ENCODE data around the gene ASXL1. TPM values are rescaled to one million over a fixed set of nuclear protein-coding genes. Genes with fewer than 3 reads are reported as not detected.

Gene ASXL1
- polyA plus RNA-seq, 1 donor = 42.1 TPM

DNA sequence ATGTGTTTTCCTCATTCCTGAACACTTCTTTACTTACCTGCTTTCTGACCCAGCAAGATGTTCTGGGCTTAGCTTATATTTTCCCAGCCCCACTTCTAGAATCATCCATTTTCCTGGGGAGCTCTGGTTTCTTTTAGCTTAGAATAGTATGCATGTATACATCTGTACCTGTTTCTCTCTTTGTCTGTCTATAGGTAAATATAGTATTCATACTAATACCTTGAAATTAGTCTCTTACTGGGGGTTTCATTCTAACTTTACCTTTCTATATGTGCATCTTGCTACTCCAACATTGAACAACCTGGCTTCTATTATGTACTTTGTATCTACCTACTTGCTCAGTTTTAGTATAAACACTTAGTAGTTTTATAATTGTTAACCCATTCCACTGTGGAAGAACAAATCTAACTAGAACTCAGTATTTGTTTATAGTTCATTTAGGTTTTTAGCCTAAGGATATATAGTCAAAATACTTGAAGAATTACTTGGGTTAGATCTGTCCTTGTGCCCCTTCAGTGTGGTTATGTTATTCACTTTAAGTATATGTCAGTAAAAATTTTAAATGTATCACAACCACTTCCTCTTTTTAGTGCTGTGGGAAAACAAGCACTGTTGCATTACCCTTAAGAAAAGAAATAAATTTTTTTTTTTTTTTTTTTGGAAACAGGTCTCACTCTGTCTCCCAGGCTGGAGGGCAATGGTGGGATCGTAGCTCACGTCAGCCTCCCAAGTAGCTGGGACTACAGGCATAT, 54.0 kb downstream of the ASXL1 start:
- DNase-seq = no peak

DNA sequence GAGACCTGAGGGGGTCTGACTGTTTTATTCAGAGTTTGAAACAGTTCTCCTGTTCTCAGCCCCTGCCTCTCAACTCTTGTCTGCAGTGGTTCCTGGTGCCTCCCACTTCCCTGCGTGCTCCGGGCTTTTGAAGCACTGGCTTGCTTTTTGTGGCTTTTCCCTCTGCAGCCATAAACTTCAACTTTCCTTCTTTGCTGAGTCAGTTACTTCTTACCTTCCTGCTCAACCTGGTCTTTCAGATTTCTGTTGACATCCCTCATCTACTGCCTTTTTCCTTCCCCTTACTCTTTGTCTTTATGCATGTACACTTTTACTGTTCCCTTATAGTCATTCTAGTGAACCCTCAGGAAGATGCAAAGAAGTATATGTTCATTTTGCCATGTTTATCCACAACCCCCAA, 57.4 kb downstream of the ASXL1 start:
- no peak for DNase-seq

- no peak for DNase-seq
Measured at GRCh38 chr20:32416206-32416605, 58.1 kb downstream of the ASXL1 start.

DNA sequence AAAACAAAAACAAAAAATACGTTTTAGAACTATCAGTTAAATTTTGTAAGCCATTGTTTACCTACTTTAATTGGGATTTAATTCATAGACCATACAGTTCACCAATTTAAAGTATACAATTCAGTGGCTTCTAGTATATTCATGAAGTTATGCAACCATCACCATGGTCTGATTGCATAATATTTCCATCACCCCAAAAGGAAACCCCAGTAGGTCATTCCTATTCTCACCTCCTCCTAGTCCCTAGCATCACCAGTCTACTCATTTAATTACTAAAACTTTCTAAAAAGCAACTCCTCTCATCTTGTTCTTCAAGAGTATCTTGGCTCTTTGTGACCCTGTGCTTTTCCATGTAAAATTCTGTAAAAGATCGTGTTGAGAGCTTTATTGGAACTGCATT, 60.2 kb downstream of the ASXL1 start:
- DNase-seq = no peak

GRCh38 chr20:32421290-32421689, 63.2 kb downstream of the ASXL1 start:
- DNase-seq = no peak

DNA sequence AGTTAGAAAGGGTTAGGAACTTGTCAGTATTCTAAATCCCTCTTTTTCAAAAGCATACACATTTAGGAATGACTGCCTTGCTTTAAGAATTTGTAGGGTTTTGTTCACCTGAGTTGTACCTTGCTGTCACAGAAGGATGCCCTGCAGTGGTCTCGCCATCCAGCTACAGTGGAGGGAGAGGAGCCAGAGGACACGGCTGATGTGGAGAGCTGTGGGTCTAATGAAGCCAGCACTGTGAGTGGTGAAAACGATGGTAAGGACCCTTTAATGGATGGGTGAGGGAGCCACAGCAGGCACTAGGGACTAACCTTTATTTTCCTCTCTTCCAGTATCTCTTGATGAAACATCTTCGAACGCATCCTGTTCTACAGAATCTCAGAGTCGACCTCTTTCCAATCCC, 69.9 kb downstream of the ASXL1 start:
- DNase-seq = no peak

DNA sequence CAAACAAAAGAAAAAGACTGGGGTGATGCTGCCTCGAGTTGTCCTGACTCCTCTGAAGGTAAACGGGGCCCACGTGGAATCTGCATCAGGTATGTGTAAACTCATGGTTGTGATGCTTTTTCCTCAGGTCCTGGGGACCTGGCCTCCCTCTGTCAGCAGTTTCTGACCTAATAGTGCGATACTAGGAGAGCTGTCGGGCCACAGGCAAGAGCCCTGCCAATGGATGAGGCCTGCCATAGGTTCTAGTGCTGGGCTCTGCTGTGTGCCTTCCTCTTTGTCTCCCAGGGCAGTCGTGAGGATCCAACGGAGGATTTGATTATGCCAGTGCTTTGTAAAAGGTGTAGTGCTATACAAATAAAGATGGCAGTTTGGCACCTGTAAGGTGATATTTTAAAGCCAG, 71.2 kb downstream of the ASXL1 start:
- no peak for DNase-seq

DNA sequence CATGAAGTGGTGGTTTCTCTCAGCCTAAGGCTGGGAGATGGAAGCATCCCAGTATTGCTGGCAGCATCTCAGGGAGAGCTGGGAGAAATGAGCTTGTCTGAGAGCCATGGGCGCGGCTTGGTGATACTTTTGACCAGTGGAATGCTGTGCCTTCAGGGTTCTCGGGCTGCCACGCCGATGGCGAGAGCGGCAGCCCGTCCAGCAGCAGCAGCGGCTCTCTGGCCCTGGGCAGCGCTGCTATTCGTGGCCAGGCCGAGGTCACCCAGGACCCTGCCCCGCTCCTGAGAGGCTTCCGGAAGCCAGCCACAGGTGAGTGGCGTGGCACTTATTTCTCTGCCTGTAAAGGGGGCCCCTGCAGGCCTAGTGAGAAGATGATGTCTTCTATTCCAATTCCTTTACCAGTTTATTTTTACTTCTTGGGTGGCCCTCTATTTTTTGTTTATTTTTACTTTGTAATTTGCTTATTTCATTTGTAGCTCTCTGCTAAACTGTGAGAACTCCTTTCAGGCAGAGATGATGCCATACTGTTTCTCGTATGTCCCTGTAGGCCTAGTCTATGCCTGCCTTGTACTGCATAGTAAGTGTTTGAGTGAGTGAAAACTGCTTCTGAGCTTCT, 71.7 kb downstream of the ASXL1 start:
- DNase-seq = no peak

- DNase-seq = no peak
Measured at GRCh38 chr20:32431457-32431856, 73.3 kb downstream of the ASXL1 start.

- DNase-seq = no peak
Measured at GRCh38 chr20:32432277-32432676, 74.1 kb downstream of the ASXL1 start.

- DNase-seq = no peak
Measured at GRCh38 chr20:32433311-32434021, 75.3 kb downstream of the ASXL1 start.

DNA sequence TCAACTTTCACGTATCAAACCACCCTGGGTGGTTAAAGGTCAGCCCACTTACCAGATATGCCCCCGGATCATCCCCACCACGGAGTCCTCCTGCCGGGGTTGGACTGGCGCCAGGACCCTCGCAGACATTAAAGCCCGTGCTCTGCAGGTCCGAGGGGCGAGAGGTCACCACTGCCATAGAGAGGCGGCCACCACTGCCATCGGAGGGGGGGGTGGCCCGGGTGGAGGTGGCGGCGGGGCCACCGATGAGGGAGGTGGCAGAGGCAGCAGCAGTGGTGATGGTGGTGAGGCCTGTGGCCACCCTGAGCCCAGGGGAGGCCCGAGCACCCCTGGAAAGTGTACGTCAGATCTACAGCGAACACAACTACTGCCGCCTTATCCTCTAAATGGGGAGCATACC, 76.3 kb downstream of the ASXL1 start:
- no peak for DNase-seq

GRCh38 chr20:32435449-32436107, 77.4 kb downstream of the ASXL1 start:
- DNase-seq = no peak

- no peak for DNase-seq
Measured at GRCh38 chr20:32436142-32436861, 78.2 kb downstream of the ASXL1 start.

GRCh38 chr20:32436968-32437367, 78.8 kb downstream of the ASXL1 start:
- no peak for DNase-seq

DNA sequence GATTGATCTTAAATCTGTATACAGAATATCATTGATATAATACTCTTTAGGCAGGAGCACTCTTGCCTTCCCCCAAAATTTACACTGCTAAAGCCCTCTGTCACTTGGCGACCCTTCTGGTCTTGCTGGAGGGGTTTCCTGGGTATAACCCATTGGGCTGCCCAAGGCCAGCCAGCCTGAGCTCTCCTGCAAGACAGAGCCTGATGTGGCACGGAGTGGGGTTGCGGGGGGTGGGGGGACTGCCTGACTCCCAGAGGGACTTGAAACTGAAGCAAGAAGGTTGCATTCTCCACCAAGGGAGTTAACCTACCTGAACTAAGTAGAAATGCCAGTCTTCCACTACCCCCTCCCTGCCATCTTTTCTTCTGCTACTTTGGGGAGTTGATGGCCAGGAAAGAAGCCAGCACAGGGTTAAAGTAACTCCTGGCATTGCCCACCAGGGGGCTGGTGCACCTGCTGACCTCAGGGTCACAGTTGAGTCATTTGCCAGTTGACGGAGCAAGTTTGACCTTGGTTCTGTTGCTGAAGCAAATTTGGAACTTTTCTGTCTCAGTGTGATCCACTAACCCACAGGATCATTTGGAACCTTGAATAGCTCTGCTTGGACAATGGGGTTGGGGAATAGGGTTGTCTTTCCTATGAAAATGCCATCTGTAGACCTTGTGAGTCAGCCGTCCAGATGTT, 79.4 kb downstream of the ASXL1 start:
- DNase-seq = no peak

DNA sequence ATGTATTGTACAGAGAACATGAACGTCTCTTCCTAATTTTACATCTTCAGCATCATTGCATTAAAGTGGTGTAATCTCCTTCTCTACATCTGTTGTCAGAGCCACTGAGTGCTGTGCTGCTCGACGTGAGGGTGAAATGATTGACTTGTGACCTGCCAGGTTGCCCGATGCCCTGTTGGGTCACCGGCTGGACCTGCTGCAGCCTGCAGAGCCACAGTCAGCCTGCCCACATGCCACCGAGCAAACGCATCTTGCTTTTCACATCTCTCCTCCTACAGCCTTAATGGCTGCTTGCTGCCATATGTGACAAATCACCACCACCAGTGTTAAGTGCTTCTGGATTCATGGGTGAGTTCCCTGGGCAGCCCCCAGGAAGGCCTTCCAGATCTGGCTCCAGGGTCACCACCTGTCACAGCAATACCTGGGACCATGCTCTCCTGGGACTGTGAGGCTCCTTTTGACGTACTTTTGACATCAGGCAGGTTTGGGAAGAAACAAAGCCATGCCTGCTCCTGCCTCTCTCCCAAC, 80.3 kb downstream of the ASXL1 start:
- no peak for DNase-seq

DNA sequence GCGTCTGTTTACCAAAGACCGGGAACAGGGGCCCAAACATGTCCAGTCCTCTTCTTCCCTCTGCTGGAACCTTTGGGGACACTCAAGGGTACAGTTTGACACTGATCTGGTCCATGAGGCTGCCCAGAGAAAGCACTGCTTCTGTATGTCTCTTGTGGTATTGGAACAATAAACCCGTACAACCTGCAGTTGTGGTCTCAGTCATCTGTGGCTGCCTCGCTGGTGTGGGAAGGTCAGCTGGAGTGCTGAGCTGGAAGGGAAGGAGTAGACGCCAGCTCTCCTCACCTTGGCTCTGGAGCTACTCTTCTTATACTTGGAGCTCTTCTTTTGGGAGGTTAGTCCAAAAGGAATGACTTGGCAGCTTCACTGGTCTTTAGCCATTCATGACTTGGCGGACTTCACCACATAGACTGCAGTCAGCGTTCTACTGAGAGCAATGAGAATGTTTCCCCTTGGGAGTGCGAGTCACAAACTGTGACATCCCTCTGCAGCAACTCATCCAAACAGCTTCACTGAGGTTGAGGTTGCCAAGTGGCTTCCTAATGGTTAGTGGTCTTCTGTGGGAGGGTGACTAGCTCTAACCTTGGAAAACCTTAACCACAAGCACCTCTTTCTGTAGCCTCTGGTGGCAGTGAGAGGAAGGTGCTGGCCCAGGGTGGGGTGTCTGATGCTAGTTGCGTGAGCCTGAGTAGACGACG, 81.2 kb downstream of the ASXL1 start:
- no peak for DNase-seq

GRCh38 chr20:32440069-32440757, 82.1 kb downstream of the ASXL1 start:
- no peak for DNase-seq

- DNase-seq = no peak
Measured at GRCh38 chr20:32440758-32441078, 82.6 kb downstream of the ASXL1 start.

GRCh38 chr20:32441638-32442037, 83.5 kb downstream of the ASXL1 start:
- no peak for DNase-seq

All from hindlimb muscle (tissue), 1 donor.